Ectodermal cell (in vitro differentiated cells): ENCODE data around the gene ZNF319.

ENCODE experiments used
- H3K27ac ChIP-seq: 2 replicates; pipeline ENCODE4 v1.7.0; 2013; ENCODE audit warnings: mild to moderate bottlenecking, low read depth, low read length; ENCODE audit not compliant: insufficient read depth, poor library complexity, severe bottlenecking
- H3K27me3 ChIP-seq: 2 replicates; pipeline ENCODE4 v1.7.0; 2013; ENCODE audit warnings: mild to moderate bottlenecking, low read length; ENCODE audit not compliant: insufficient read depth, control insufficient read depth, poor library complexity, severe bottlenecking
- H3K36me3 ChIP-seq: one replicate; pipeline ENCODE4 v1.7.0; 2013; ENCODE audit warnings: low read length; ENCODE audit not compliant: control insufficient read depth, insufficient read depth
- H3K4me1 ChIP-seq: one replicate; pipeline ENCODE4 v1.7.0; 2013; ENCODE audit warnings: low read length; ENCODE audit not compliant: control insufficient read depth, insufficient read depth
- H3K4me3 ChIP-seq: 2 replicates; pipeline ENCODE4 v1.7.0; 2013; ENCODE audit warnings: low read depth, low read length, control low read depth; ENCODE audit not compliant: insufficient read depth
- H3K9me3 ChIP-seq: 2 replicates; pipeline ENCODE4 v1.7.0; 2013; ENCODE audit warnings: mild to moderate bottlenecking, low read length, moderate library complexity; ENCODE audit not compliant: control insufficient read depth
- WGBS, 2 experiments: methylation state at CpG; one replicate each; pipeline ENCODE4 v1.1.7; 2013; ENCODE audit warnings: missing lambda C conversion rate in 2 of 2; 5-methylcytosine and 5-hydroxymethylcytosine counted together

ZNF319 gene

GRCh38 chr16:57956270-57956808 lies 44.1 kb downstream of the ZNF319 start:
- Histone ChIP-seq H3K27me3 (no peaks in the 10 kb centered on the region), H3K4me1 (no peaks in the 10 kb centered on the region), H3K36me3 (no peaks in the 10 kb centered on the region), H3K9me3 (no peaks in the 10 kb centered on the region), H3K4me3 (no peak overlapping the region), H3K27ac (no peak overlapping the region)
- WGBS, 2 experiments, result 90 to 95% methylated on average over 8 of the region's 8 CpGs

GRCh38 chr16:57955572-57956188 lies 44.8 kb downstream of the ZNF319 start:
- Histone ChIP-seq H3K27me3 (no peaks in the 10 kb centered on the region), H3K9me3 (no peaks in the 10 kb centered on the region), H3K36me3 (no peaks in the 10 kb centered on the region), H3K4me3 (no peak overlapping the region), H3K27ac (no peak overlapping the region), H3K4me1 (no peaks in the 10 kb centered on the region)
- WGBS, 2 experiments, result 92 to 93% methylated on average over 12 of the region's 12 CpGs

- H3K4me3 ChIP-seq, result no peak overlapping the region
- 97 to 100% methylated on average over 1 of the region's 1 CpG for WGBS, 2 experiments
- no peaks in the 10 kb centered on the region for H3K4me1 ChIP-seq
- no peaks in the 10 kb centered on the region for H3K36me3 ChIP-seq
- no peak overlapping the region for H3K27ac ChIP-seq
- no peaks in the 10 kb centered on the region for H3K9me3 ChIP-seq
- H3K27me3 ChIP-seq, result no peaks in the 10 kb centered on the region
Observed at GRCh38 chr16:57953857-57954256, 46.6 kb downstream of the ZNF319 start.

- no peak overlapping the region for H3K27ac ChIP-seq
- H3K36me3 ChIP-seq, result no peaks in the 10 kb centered on the region
- H3K4me1 ChIP-seq, result no peaks in the 10 kb centered on the region
- H3K27me3 ChIP-seq, result no peaks in the 10 kb centered on the region
- no peaks in the 10 kb centered on the region for H3K9me3 ChIP-seq
- H3K4me3 ChIP-seq, result no peak overlapping the region
- WGBS, 2 experiments, result 86 to 92% methylated on average over 9 of the region's 9 CpGs
Observed at GRCh38 chr16:57952909-57953308, 47.6 kb downstream of the ZNF319 start.

- WGBS, 2 experiments, result 90 to 91% methylated on average over 7 of the region's 7 CpGs
- Histone ChIP-seq H3K9me3 (no peaks in the 10 kb centered on the region), H3K27me3 (no peaks in the 10 kb centered on the region), H3K4me3 (no peak overlapping the region), H3K36me3 (no peaks in the 10 kb centered on the region), H3K27ac (no peak overlapping the region), H3K4me1 (no peaks in the 10 kb centered on the region)
Observed at GRCh38 chr16:57951204-57951960, 49.1 kb downstream of the ZNF319 start.

- Histone ChIP-seq H3K4me1 (no peaks in the 10 kb centered on the region), H3K27me3 (no peaks in the 10 kb centered on the region), H3K4me3 (no peak overlapping the region), H3K36me3 (no peaks in the 10 kb centered on the region), H3K27ac (no peak overlapping the region), H3K9me3 (no peaks in the 10 kb centered on the region)
- WGBS, 2 experiments, result 56 to 61% methylated on average over 6 of the region's 6 CpGs
Observed at GRCh38 chr16:57950382-57950781, 50.1 kb downstream of the ZNF319 start.

GRCh38 chr16:57949595-57950238 lies 50.8 kb downstream of the ZNF319 start:
- Histone ChIP-seq H3K4me3 (no peak overlapping the region), H3K36me3 (no peaks in the 10 kb centered on the region), H3K4me1 (no peaks in the 10 kb centered on the region), H3K27ac (no peak overlapping the region), H3K27me3 (no peaks in the 10 kb centered on the region), H3K9me3 (no peaks in the 10 kb centered on the region)
- WGBS, 2 experiments, result 85 to 87% methylated on average over 5 of the region's 5 CpGs

GRCh38 chr16:57949013-57949412 lies 51.5 kb downstream of the ZNF319 start:
- Histone ChIP-seq H3K9me3 (no peaks in the 10 kb centered on the region), H3K36me3 (no peaks in the 10 kb centered on the region), H3K27me3 (no peaks in the 10 kb centered on the region), H3K27ac (no peak overlapping the region), H3K4me3 (no peak overlapping the region), H3K4me1 (no peaks in the 10 kb centered on the region)
- WGBS, 2 experiments, result 16 to 20% methylated on average over 2 of the region's 2 CpGs

- WGBS, 2 experiments, result 94 to 98% methylated on average over 5 of the region's 5 CpGs
- H3K27me3 ChIP-seq, result no peaks in the 10 kb centered on the region
Observed at GRCh38 chr16:57948027-57948426, 52.4 kb downstream of the ZNF319 start.

GRCh38 chr16:57947261-57947660 lies 53.2 kb downstream of the ZNF319 start:
- Histone ChIP-seq H3K9me3 (no peaks in the 10 kb centered on the region), H3K4me1 (no peaks in the 10 kb centered on the region), H3K27me3 (no peaks in the 10 kb centered on the region), H3K4me3 (no peak overlapping the region), H3K36me3 (no peaks in the 10 kb centered on the region), H3K27ac (no peak overlapping the region)
- 90 to 96% methylated on average over 2 of the region's 2 CpGs for WGBS, 2 experiments

More at GRCh38 chr16:57948027-57948426, 52.4 kb downstream of the ZNF319 start:
- no peak overlapping the region for H3K4me3 ChIP-seq
- no peaks in the 10 kb centered on the region for H3K4me1 ChIP-seq
- no peaks in the 10 kb centered on the region for H3K9me3 ChIP-seq
- H3K27ac ChIP-seq, result no peak overlapping the region
- H3K36me3 ChIP-seq, result no peaks in the 10 kb centered on the region
